GM12878 (cell line): ENCODE measurements around the gene PDE6A. TPM values are rescaled to one million over a fixed set of nuclear protein-coding genes. Genes with fewer than 3 reads are reported as not detected.

ENCODE experiments used
- ATAC-seq: fragments of 200-7000 bp; cut with Tn5 transposase; 3 replicates; pipeline ENCODE4 v1.9.1; 2020; ENCODE audit warnings: mild to moderate bottlenecking, moderate library complexity
- BruUV-seq: library from RNA; stranded (reverse); fragments of 400-500 nt; replicated peaks from 2 replicates; lab custom pipeline; 2021; lab: Mats Ljungman, UMichigan
- CTCF ChIA-PET: fragments of 300-600 bp; sonication (Branson Sonifier 250); formaldehyde crosslinking; extraction: SDS; loops from one replicate; lab custom pipeline; 2021; ENCODE audit warnings: inconsistent platforms; lab: Yijun Ruan, JAX
- POLR2A ChIA-PET: fragments of 350-600 bp; formaldehyde crosslinking; extraction: SDS; loops from one replicate; lab custom pipeline; 2021; ENCODE audit warnings: inconsistent platforms; lab: Charles Lee
- RAD21 ChIA-PET: fragments of 300-600 bp; sonication (Branson Sonifier 250); formaldehyde crosslinking; loops from one replicate; lab custom pipeline; 2023; ENCODE audit warnings: antibody characterized with exemption; ENCODE audit not compliant: unreplicated experiment; lab: Charles Lee
- SMC1A ChIA-PET: fragments of 300-600 bp; sonication (Branson Sonifier 250); formaldehyde crosslinking; loops from one replicate; lab custom pipeline; 2023; ENCODE audit not compliant: unreplicated experiment, uncharacterized antibody; lab: Charles Lee
- DNase-seq: peaks from one replicate; pipeline ENCODE4 v3.0.0-alpha.2; 2011; ENCODE audit warnings: low read depth, low spot score
- FAIRE-seq: peaks from 3 replicates; lab custom pipeline; 2011; peaks lifted over from hg19 to GRCh38; lab: Jason Lieb, UNC
- H2AFZ ChIP-seq: 2 replicates; pipeline ENCODE4 v1.6.0; 2011; ENCODE audit warnings: low read depth, low read length, control low read depth; ENCODE audit not compliant: control insufficient read depth
- H3K27ac ChIP-seq: 2 replicates; pipeline ENCODE4 v1.5.1; 2011; ENCODE audit warnings: control low read depth; ENCODE audit not compliant: control insufficient read depth, insufficient read depth
- H3K27me3 ChIP-seq, 2 experiments: replicated peaks in 1 of 2; 2 replicates each; pipeline versions ENCODE4 v1.6.0 to v1.6.1; 2011; ENCODE audit warnings: low read length in 1 of 2; ENCODE audit not compliant: control insufficient read depth in 2 of 2, insufficient read depth in 2 of 2
- H3K36me3 ChIP-seq, 2 experiments: 2 replicates each; pipeline ENCODE4 v1.5.1; 2011; ENCODE audit warnings: low read length in 1 of 2; ENCODE audit not compliant: control insufficient read depth in 2 of 2, insufficient read depth in 2 of 2
- H3K4me1 ChIP-seq: 2 replicates; pipeline ENCODE4 v1.6.1; 2011; ENCODE audit warnings: mild to moderate bottlenecking, low read length, moderate library complexity, mixed read lengths; ENCODE audit not compliant: control insufficient read depth, insufficient read depth
- H3K4me2 ChIP-seq: 2 replicates; pipeline ENCODE4 v1.6.0; 2011; ENCODE audit warnings: control low read depth; ENCODE audit not compliant: control insufficient read depth, insufficient read depth
- H3K4me3 ChIP-seq: fragments of 200-600 bp; sonication (generic); 2 replicates; pipeline ENCODE4 v1.5.1; 2016
- H3K79me2 ChIP-seq: 2 replicates; pipeline ENCODE4 v1.6.0; 2011; ENCODE audit warnings: low read length; ENCODE audit not compliant: control insufficient read depth, insufficient read depth
- H3K9ac ChIP-seq: 2 replicates; pipeline ENCODE4 v1.8.0; 2011; ENCODE audit warnings: low read length, control low read depth, mixed read lengths; ENCODE audit not compliant: control insufficient read depth, insufficient read depth
- H3K9me3 ChIP-seq: replicated peaks from 3 replicates; pipeline ENCODE4 v1.5.1; 2011; ENCODE audit warnings: mild to moderate bottlenecking, low read length; ENCODE audit not compliant: control insufficient read depth, insufficient read depth
- H4K20me1 ChIP-seq: 2 replicates; pipeline ENCODE4 v1.6.0; 2011; ENCODE audit not compliant: control insufficient read depth, insufficient read depth
- MTA3 ChIP-seq: IDR thresholded peaks from 2 replicates; pipeline ENCODE4 v1.6.1; 2012; ENCODE audit warnings: low read length, inconsistent platforms, borderline replicate concordance
- PRDM15 ChIP-seq: fragments of 450-650 bp; formaldehyde crosslinking; IDR thresholded peaks from 2 replicates; pipeline ENCODE4 v1.4.0; 2020; ENCODE audit warnings: mild to moderate bottlenecking, moderate library complexity
- TCF3 ChIP-seq: IDR thresholded peaks from 2 replicates; pipeline ENCODE4 v1.6.1; 2012; ENCODE audit warnings: low read depth, mild to moderate bottlenecking, low read length, borderline replicate concordance; ENCODE audit not compliant: insufficient read depth
- ZNF384 ChIP-seq: IDR thresholded peaks from 2 replicates; pipeline ENCODE4 v1.6.1; 2012; ENCODE audit warnings: low read depth, mild to moderate bottlenecking, low read length, improper control_type of control experiment, borderline replicate concordance
- WGBS: methylation state at CpG from one replicate; pipeline ENCODE4 v1.1.6; 2016; ENCODE audit warnings: low lambda C conversion rate; ENCODE audit not compliant: insufficient replicate concordance, insufficient coverage; ENCODE audit errors: missing lambda C conversion rate; 5-methylcytosine and 5-hydroxymethylcytosine counted together
- in situ Hi-C: fragments of 300-500 bp; cut with MboI; formaldehyde crosslinking; loops from 9 replicates; pipeline ENCODE4 v1.14.3; 2018; ENCODE audit warnings: mixed read lengths
- intact Hi-C: fragments of 100-400 bp; cut with micrococcal nuclease; formaldehyde crosslinking; loops from one replicate; pipeline ENCODE4 v1.14.2; 2022; ENCODE audit not compliant: unreplicated experiment
- polyA plus RNA-seq, 11 experiments: library from polyadenylated mRNA; depleted of rRNA in 4 of 11; unstranded in 6 of 11; stranded (reverse) in 5 of 11; fragments of >200 nt; fragmentation: Nextera tagmentation in 4 of 11; fragmentation: Illumina TruSeq in 1 of 11; extraction: Ambion mirVana in 4 of 11; extraction: Trizol in 1 of 11; gene quantifications; 1 replicate in 1 of 11; 2 replicates in 10 of 11; pipeline versions ENCODE4 v1.2.1 to v1.2.3, GENCODE V29; 2011 to 2016; ENCODE audit warnings: inconsistent platforms in 2 of 11, missing spikeins in 2 of 11, low read depth in 1 of 11
- total RNA-seq, 4 experiments: library from RNA; depleted of rRNA in 3 of 4; stranded (reverse); fragments of >200 nt in 3 of 4; fragmentation: Illumina TruSeq in 1 of 4; extraction: Trizol in 1 of 4; gene quantifications; 2 replicates each; pipeline versions ENCODE4 v1.2.1 to v1.2.3, GENCODE V29; 2013 to 2021
- TF ChIP-seq, protein P1 (sequence below), 3 experiments: IDR thresholded peaks in 2 of 3; conservative IDR thresholded peaks in 1 of 3; 2 replicates each; pipeline ENCODE4 v1.5.1; 2011; ENCODE audit warnings: low read depth in 3 of 3, low read length in 3 of 3, mild to moderate bottlenecking in 3 of 3, control low read depth in 2 of 3, moderate library complexity in 2 of 3, inconsistent platforms in 1 of 3, mixed read lengths in 1 of 3; ENCODE audit not compliant: control insufficient read depth in 2 of 3, insufficient read depth in 1 of 3; ENCODE audit errors: extremely low read depth in 1 of 3

Gene PDE6A
- total and polyA plus RNA-seq, 10 of the 15 experiments (the other 5 are each of a cell fraction or from before 2014, with no cell fraction given), result 0.05 to 0.26 TPM; not detected in 8

DNA sequence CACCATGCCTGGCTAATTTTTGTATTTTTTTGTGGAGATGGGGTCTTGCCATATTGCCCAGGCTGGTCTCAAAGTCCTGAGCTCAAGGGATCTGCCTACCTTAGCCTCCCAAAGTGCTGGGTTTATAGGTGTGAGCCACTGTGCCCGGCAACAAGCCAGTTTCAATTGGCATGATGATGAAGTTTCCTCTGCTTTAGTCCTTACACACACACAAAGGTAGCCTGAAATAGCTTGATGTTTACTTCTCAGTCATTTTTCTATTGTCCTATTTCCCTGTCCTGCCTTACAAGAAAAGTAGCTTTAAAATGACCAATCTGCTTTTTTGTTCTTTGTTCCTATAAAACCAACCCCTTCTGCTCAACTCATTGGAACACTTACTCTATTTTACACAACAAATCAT, 33.6 kb downstream of the PDE6A start (continued):
- TF ChIP-seq, protein P1, sequence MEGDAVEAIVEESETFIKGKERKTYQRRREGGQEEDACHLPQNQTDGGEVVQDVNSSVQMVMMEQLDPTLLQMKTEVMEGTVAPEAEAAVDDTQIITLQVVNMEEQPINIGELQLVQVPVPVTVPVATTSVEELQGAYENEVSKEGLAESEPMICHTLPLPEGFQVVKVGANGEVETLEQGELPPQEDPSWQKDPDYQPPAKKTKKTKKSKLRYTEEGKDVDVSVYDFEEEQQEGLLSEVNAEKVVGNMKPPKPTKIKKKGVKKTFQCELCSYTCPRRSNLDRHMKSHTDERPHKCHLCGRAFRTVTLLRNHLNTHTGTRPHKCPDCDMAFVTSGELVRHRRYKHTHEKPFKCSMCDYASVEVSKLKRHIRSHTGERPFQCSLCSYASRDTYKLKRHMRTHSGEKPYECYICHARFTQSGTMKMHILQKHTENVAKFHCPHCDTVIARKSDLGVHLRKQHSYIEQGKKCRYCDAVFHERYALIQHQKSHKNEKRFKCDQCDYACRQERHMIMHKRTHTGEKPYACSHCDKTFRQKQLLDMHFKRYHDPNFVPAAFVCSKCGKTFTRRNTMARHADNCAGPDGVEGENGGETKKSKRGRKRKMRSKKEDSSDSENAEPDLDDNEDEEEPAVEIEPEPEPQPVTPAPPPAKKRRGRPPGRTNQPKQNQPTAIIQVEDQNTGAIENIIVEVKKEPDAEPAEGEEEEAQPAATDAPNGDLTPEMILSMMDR (IDR thresholded peaks at IDR 0.05 in 2 of 3, conservative IDR thresholded peaks at IDR 0.05 in 1 of 3; ENCODE audit: control insufficient read depth in 2 of 3, extremely low read depth in 1 of 3, insufficient read depth in 1 of 3, low read depth in 3 of 3, low read length in 3 of 3), result no peak
- TF ChIP-seq PRDM15 (CRISPR knock-in tag) (no peak), MTA3 (no peak)

DNA sequence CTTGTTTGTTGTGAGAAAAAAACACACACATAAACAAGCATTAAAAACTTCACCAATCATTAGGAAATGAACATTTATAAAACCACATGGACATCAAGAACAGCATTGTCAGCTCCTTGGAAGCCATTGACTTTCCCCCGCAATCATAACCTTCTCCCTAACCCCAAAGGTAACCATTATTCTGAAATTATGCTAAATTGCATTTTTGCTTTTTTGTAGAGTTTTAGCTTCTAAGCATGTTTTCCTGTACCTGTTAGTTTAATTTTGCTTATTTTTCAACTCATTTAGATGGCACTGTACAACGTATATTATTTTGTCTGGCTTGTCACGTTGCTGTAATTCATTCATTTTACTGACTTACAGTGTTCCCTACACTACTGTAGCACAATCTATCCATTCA, 36.8 kb downstream of the PDE6A start:
- H3K9ac ChIP-seq, result no peak overlapping the region
- H3K4me2 ChIP-seq, result no peak overlapping the region
- intact Hi-C loops (no loop called here), in situ Hi-C loops (no loop called here)
- no peak for FAIRE-seq
- H2AFZ ChIP-seq, result no peak overlapping the region
- BruUV-seq, result no TSS peak
- H4K20me1 ChIP-seq, result no peaks in the 10 kb centered on the region
- H3K27ac ChIP-seq, result no peak overlapping the region
- no peak overlapping the region for H3K4me3 ChIP-seq
- H3K9me3 ChIP-seq, result no peaks in the 10 kb centered on the region
- DNase-seq, result no peak
- POLR2A ChIA-PET, result no interaction called here
- TF ChIP-seq ZNF384 (no peak), TCF3 (no peak)
- no peaks in the 10 kb centered on the region for H3K79me2 ChIP-seq
- 72% methylated on average over 3 of the region's 3 CpGs for WGBS
- peaks cover 0 to 3% of the 10 kb centered on the region in 2 experiments; a peak in 2 of 4 replicates for H3K27me3 ChIP-seq
- CTCF ChIA-PET, result interaction anchor here (0.6 to 0.7 kb wide), 2 partner anchors 17 to 517 kb away, joined by 3 read pairs; no protein-coding TSS in a partner anchor
- SMC1A ChIA-PET, result no interaction called here
- H3K36me3 ChIP-seq, result no peaks in the 10 kb centered on the region
- RAD21 ChIA-PET, result no interaction called here
- H3K4me1 ChIP-seq, result no peaks in the 10 kb centered on the region
- ATAC-seq, result no peak
